Hepatocyte (in vitro differentiated cells): ENCODE measurements around the gene ONECUT2. TPM values are rescaled to one million over a fixed set of nuclear protein-coding genes. Genes with fewer than 3 reads are reported as not detected.
A peak's percentile ranks its signal among the peaks of the same experiment; 100 is the strongest.

Source experiments
- DNase-seq: peaks from one replicate; pipeline ENCODE4 v3.0.0-alpha.2; 2016; ENCODE audit warnings: low spot score
- H2AFZ ChIP-seq: fragments of 200-600 bp; sonication (generic); 2 replicates; pipeline ENCODE4 v1.6.0; 2016; ENCODE audit warnings: antibody characterized with exemption, mild to moderate bottlenecking
- H3K27ac ChIP-seq: fragments of 200-600 bp; sonication (generic); 2 replicates; pipeline ENCODE4 v1.5.1; 2016; ENCODE audit warnings: mild to moderate bottlenecking
- H3K27me3 ChIP-seq: fragments of 200-600 bp; sonication (generic); 2 replicates; pipeline ENCODE4 v1.6.1; 2016
- H3K36me3 ChIP-seq: fragments of 200-600 bp; sonication (generic); replicated peaks from 2 replicates; pipeline ENCODE4 v1.5.1; 2016; ENCODE audit warnings: low read depth; ENCODE audit not compliant: insufficient read depth
- H3K4me1 ChIP-seq: fragments of 200-600 bp; sonication (generic); 2 replicates; pipeline ENCODE4 v1.5.1; 2016; ENCODE audit warnings: mild to moderate bottlenecking, moderate library complexity; ENCODE audit not compliant: insufficient read depth
- H3K4me2 ChIP-seq: fragments of 200-600 bp; sonication (generic); 2 replicates; pipeline ENCODE4 v1.6.0; 2016
- H3K4me3 ChIP-seq: fragments of 200-600 bp; sonication (generic); 2 replicates; pipeline ENCODE4 v1.5.1; 2016; ENCODE audit warnings: mild to moderate bottlenecking
- H3K79me2 ChIP-seq: fragments of 200-600 bp; sonication (generic); 2 replicates; pipeline ENCODE4 v1.6.0; 2017; ENCODE audit warnings: mild to moderate bottlenecking
- H3K9me2 ChIP-seq: fragments of 200-600 bp; sonication (generic); replicated peaks from 2 replicates; pipeline ENCODE4 v1.6.0; 2017; ENCODE audit warnings: mild to moderate bottlenecking; ENCODE audit not compliant: insufficient read depth
- H3K9me3 ChIP-seq: fragments of 200-600 bp; sonication (generic); 2 replicates; pipeline ENCODE4 v1.5.1; 2016; ENCODE audit warnings: low read depth, mild to moderate bottlenecking
- H4K20me1 ChIP-seq: fragments of 200-600 bp; sonication (generic); 2 replicates; pipeline ENCODE4 v1.6.0; 2016; ENCODE audit warnings: mild to moderate bottlenecking; ENCODE audit not compliant: insufficient read depth, poor library complexity, severe bottlenecking
- EZH2 ChIP-seq: fragments of 200-600 bp; sonication (generic); IDR thresholded peaks from 2 replicates; pipeline ENCODE4 v1.6.1; 2016; ENCODE audit warnings: antibody characterized with exemption, mild to moderate bottlenecking, borderline replicate concordance
- EZH2phosphoT487 ChIP-seq: fragments of 200-600 bp; sonication (generic); IDR thresholded peaks from one replicate; pipeline ENCODE4 v1.6.1; 2018; ENCODE audit warnings: antibody characterized with exemption, mild to moderate bottlenecking, low read depth, moderate library complexity; ENCODE audit not compliant: unreplicated experiment, severe bottlenecking
- WGBS: methylation state at CpG from one replicate; pipeline ENCODE4 v1.1.6; 2016; ENCODE audit warnings: low lambda C conversion rate; ENCODE audit errors: missing lambda C conversion rate; 5-methylcytosine and 5-hydroxymethylcytosine counted together
- polyA plus RNA-seq: library from polyadenylated mRNA; unstranded; fragments of >200 nt; fragmentation: Nextera tagmentation; extraction: Ambion mirVana; gene quantifications from 2 replicates; pipeline ENCODE4 v1.2.1, GENCODE V29; 2016
- total RNA-seq: library from RNA; depleted of rRNA; stranded (reverse); fragments of >200 nt; gene quantifications from 2 replicates; pipeline ENCODE4 v1.2.3, GENCODE V29; 2014
- TF ChIP-seq, protein P1 (sequence below): fragments of 200-600 bp; sonication (generic); IDR thresholded peaks from 2 replicates; pipeline ENCODE4 v1.5.1; 2016; ENCODE audit warnings: antibody characterized with exemption, mild to moderate bottlenecking; ENCODE audit not compliant: poor library complexity

ONECUT2 gene
- total and polyA plus RNA-seq, 2 experiments from 2014 or later: 0.24 to 1.7 TPM

DNA sequence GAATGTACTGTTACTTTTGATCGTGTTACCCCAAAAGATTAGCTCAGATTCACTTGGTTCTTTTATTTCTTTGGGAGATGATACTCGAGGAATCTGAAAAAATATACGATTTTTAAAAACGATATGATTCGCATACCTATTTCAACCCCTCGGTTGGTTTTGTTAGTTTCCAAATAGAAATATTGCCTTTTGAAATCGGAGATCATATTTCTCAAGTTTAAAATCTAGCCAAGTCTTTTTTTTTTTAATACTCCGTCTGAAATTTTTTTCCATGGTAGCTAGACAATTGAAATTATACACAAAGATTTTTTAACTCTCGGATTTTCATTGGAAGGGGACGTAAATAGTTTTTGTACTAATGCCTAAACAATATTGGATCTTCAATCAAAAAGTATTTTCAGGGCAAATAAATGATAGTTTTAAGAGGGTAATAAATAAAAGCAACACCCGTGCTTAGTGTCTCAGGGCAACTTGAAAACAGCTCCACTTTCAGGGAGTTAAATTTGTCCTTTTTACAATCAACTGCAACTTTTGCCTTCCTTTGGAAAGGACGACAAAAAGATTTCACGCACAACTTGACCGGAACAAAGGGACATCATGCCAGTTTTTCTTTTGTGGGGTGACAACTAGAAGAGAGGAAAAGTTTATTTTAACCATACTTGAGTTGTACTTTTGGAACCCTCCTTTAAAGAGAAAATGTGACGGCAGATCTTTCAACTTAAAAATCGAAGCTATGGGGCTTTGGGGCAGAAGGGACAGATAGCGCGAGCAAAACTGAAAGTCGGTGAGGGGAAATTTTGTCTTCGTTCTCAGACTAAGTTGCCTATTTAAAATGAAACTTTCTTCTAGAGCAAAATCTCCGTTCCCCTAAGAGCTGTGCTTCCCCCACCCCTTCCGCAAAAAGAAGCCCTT is 5.8 kb upstream of the ONECUT2 start:
- H3K4me3 ChIP-seq: no peak overlapping the region
- WGBS: 8% methylated on average over 22 of the region's 22 CpGs
- no peak for DNase-seq

DNA sequence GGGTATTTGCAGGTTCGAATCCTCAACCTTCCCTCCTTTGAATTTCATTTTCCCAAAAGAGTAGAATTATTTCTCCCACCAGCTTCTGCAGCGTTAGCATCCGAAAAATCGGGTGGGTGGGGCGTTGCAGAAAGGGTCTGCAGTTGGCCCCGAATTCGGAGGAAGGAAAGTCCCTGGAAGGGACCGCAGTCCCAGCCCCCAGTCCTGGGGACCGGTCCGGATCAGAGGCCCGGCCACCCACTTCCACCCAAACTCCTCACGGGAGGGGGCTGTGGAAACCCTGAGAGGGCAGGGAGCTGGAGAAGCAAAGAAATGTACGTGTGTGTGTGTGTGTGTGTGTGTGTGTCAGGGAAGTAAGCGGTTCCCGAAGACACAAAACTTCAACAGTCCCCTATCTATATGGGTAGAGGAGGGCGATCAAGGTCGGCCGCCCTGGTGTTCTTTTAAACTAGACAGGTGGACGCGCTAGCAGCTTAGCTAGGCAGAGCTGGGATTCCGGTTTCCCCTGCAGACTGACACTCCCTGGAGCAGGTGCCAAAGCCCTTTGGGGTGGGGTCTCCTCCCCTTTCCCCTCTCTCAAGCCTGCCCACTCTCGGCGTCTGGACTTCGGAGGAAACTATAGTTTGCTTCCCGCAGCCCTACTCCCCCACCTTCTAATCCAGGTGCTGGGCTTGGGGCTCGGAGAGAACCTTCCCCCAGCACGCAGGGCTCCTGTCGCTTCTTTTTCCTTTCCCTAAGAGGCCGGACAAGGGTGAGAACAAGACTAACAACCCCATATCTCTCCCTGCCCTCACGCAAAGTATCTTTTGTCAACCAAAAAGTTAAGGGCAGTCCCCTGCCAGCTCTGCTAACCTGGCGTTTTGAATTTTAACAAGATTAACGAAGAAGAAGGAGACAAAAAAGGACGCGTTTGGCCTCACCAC is 4.8 kb upstream of the ONECUT2 start:
- WGBS: 4% methylated on average over 32 of the region's 34 CpGs
- DNase-seq: no peak
- Histone ChIP-seq H3K9me2 (no peaks in the 10 kb centered on the region), H4K20me1 (no peaks in the 10 kb centered on the region), H3K27ac (no peak overlapping the region), H3K4me1 (peaks cover 7% of the 10 kb centered on the region), H3K4me2 (peak overlapping the region; percentile 57), H3K4me3 (no peak overlapping the region), H3K36me3 (no peaks in the 10 kb centered on the region), H3K9me3 (no peaks in the 10 kb centered on the region), H3K27me3 (peaks cover 93% of the 10 kb centered on the region), H2AFZ (no peak overlapping the region), H3K79me2 (no peaks in the 10 kb centered on the region)
- peak; percentile 59 for TF ChIP-seq EZH2phosphoT487
- TF ChIP-seq, protein P1, sequence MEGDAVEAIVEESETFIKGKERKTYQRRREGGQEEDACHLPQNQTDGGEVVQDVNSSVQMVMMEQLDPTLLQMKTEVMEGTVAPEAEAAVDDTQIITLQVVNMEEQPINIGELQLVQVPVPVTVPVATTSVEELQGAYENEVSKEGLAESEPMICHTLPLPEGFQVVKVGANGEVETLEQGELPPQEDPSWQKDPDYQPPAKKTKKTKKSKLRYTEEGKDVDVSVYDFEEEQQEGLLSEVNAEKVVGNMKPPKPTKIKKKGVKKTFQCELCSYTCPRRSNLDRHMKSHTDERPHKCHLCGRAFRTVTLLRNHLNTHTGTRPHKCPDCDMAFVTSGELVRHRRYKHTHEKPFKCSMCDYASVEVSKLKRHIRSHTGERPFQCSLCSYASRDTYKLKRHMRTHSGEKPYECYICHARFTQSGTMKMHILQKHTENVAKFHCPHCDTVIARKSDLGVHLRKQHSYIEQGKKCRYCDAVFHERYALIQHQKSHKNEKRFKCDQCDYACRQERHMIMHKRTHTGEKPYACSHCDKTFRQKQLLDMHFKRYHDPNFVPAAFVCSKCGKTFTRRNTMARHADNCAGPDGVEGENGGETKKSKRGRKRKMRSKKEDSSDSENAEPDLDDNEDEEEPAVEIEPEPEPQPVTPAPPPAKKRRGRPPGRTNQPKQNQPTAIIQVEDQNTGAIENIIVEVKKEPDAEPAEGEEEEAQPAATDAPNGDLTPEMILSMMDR: no peak
- peak; percentile 78 for TF ChIP-seq EZH2

More for the DNA sequence above, 5.8 kb upstream of the ONECUT2 start:
- Histone ChIP-seq H3K36me3 (no peaks in the 10 kb centered on the region), H3K27ac (no peak overlapping the region), H3K9me2 (no peaks in the 10 kb centered on the region), H3K27me3 (peaks cover 95% of the 10 kb centered on the region), H3K9me3 (no peaks in the 10 kb centered on the region), H3K79me2 (no peaks in the 10 kb centered on the region), H3K4me1 (peaks cover 7% of the 10 kb centered on the region), H2AFZ (peak overlapping the region; percentile 73), H3K4me2 (peak overlapping the region; percentile 80), H4K20me1 (no peaks in the 10 kb centered on the region)
- TF ChIP-seq EZH2phosphoT487 (peak; percentile 61), EZH2 (no peak)
- TF ChIP-seq, protein P1: no peak

DNA sequence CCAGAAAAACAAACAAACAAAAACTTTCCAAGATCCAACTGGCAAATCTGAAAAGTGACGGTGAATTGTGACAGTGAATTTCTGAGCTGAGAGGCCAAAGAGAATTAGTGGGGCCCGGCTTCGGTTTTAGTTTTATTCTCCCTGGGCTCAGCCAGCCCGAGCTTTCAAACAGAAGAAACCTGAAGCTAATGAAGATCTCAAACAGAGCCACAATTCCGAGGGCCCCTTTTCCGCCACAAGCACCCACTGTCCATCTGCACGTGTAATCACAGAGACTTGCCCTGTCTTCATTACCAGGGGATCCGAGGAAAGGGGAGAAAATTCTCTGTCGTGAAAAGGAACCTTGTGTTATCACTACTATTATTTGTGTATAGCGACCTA is 4.2 kb upstream of the ONECUT2 start:
- WGBS: 5% methylated on average over 10 of the region's 10 CpGs

More for the DNA sequence above, 4.2 kb upstream of the ONECUT2 start:
- Histone ChIP-seq H2AFZ (no peak overlapping the region), H4K20me1 (no peaks in the 10 kb centered on the region), H3K9me2 (no peaks in the 10 kb centered on the region), H3K79me2 (no peaks in the 10 kb centered on the region), H3K4me3 (no peak overlapping the region), H3K4me2 (no peak overlapping the region), H3K9me3 (no peaks in the 10 kb centered on the region), H3K27me3 (peaks cover 88% of the 10 kb centered on the region), H3K27ac (no peak overlapping the region), H3K36me3 (no peaks in the 10 kb centered on the region), H3K4me1 (peaks cover 7% of the 10 kb centered on the region)
- DNase-seq: no peak
- TF ChIP-seq EZH2phosphoT487: peak; percentile 14
- TF ChIP-seq, protein P1: no peak
- no peak for TF ChIP-seq EZH2
